DMS 273 (cell line): ENCODE results near the gene COL4A6.
A peak's percentile ranks its signal among the peaks of the same experiment; 100 is the strongest.

Experiments
- DNase-seq: peaks from one replicate; lab custom pipeline; 2025; ENCODE audit not compliant: unreplicated experiment; lab: John Stamatoyannopoulos, UW

The COL4A6 gene

GRCh38 chrX:108275732-108276131, 162.5 kb downstream of the COL4A6 start:
- DNase-seq, result no peak

GRCh38 chrX:108271397-108271787, 166.8 kb downstream of the COL4A6 start:
- peak; percentile 44 for DNase-seq

GRCh38 chrX:108270739-108271396, 167.4 kb downstream of the COL4A6 start:
- peak; percentile 13 for DNase-seq

GRCh38 chrX:108270280-108270679, 167.9 kb downstream of the COL4A6 start:
- peak; percentile 10 for DNase-seq

GRCh38 chrX:108268434-108269080, 169.7 kb downstream of the COL4A6 start:
- DNase-seq, result peak; percentile 28

GRCh38 chrX:108267557-108267956, 170.7 kb downstream of the COL4A6 start:
- DNase-seq, result no peak

- DNase-seq, result no peak
These were observed 173.8 kb downstream of the COL4A6 start for GRCh38 chrX:108264376-108264775.

- no peak for DNase-seq
These were observed 176.5 kb downstream of the COL4A6 start for GRCh38 chrX:108261549-108262203.

GRCh38 chrX:108257556-108257955, 180.7 kb downstream of the COL4A6 start:
- no peak for DNase-seq

GRCh38 chrX:108254636-108255035, 183.6 kb downstream of the COL4A6 start:
- DNase-seq, result no peak

- DNase-seq, result peak; percentile 46
These were observed 187.3 kb downstream of the COL4A6 start for GRCh38 chrX:108250654-108251579.

- DNase-seq, result no peak
These were observed 191.8 kb downstream of the COL4A6 start for GRCh38 chrX:108246304-108246954.

- DNase-seq, result no peak
These were observed 192.8 kb downstream of the COL4A6 start for GRCh38 chrX:108245462-108245861.

- DNase-seq, result no peak
These were observed 202.2 kb downstream of the COL4A6 start for GRCh38 chrX:108235986-108236385.

GRCh38 chrX:108230574-108230973, 207.6 kb downstream of the COL4A6 start:
- no peak for DNase-seq

- peak; percentile 95 for DNase-seq
These were observed 213.2 kb downstream of the COL4A6 start for GRCh38 chrX:108224727-108225621.

- peak; percentile 47 for DNase-seq
These were observed 214.0 kb downstream of the COL4A6 start for GRCh38 chrX:108224218-108224617.

GRCh38 chrX:108223585-108223984, 214.6 kb downstream of the COL4A6 start:
- DNase-seq, result peak; percentile 15

GRCh38 chrX:108221301-108221864, 216.8 kb downstream of the COL4A6 start:
- DNase-seq, result no peak
